GM10266 (cell line): ENCODE data around the gene NDEL1.

Experiments used
- DNase-seq: peaks from one replicate; pipeline ENCODE4 v3.0.0; 2012; ENCODE audit errors: extremely low spot score
- CTCF ChIP-seq: IDR thresholded peaks from 2 replicates; pipeline ENCODE4 v1.5.1; 2012; ENCODE audit warnings: mild to moderate bottlenecking, low read depth; ENCODE audit not compliant: control insufficient read depth, insufficient read depth; ENCODE audit errors: missing control alignments

Gene NDEL1

GRCh38 chr17:8455665-8456209 lies 20.1 kb downstream of the NDEL1 start:
- TF ChIP-seq CTCF: no peak
- DNase-seq: no peak

GRCh38 chr17:8458128-8458527 lies 22.4 kb downstream of the NDEL1 start:
- no peak for TF ChIP-seq CTCF
- no peak for DNase-seq

GRCh38 chr17:8459107-8459506 lies 23.4 kb downstream of the NDEL1 start:
- TF ChIP-seq CTCF: no peak
- DNase-seq: no peak

- TF ChIP-seq CTCF: no peak
- DNase-seq: no peak
These were observed 24.1 kb downstream of the NDEL1 start for GRCh38 chr17:8459831-8460230.

DNA sequence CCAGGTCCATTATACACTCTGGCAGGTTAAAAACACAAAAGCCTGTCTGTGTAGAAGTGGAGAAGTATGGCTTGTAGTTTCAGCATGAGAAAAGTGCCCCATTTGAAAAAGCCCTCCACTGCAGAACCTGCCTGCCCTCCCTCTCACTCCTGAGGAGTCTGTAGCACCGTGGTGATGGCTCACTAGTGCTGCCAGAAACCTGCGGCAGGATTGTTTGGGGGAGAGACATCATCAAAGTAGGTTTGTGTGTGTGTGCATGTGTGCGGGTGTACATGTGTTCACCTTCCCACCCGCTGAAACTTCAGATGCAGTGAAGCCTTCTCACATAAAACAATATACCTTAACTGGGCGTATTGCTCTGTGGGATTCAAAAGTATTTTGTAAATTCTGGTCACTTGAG lies 26.9 kb downstream of the NDEL1 start:
- DNase-seq: no peak

DNA sequence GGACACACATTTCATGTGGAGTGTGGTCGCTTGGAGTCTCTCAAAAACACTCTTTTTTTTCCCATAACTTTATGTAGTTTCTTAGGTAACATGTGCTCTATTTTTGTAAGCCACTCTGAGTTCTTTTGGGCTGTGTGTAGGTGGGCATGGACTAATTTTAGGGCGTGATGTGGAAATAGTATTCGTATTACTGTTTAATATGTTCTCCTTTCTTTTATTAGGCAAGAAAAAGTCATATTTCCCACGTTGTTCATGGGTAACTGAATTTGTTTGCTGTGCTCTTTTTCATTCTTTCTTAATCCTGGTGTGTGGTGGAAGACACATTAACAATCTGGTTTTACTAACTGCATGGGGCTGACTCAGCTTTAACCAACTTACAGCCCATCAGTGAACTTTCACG lies 27.4 kb downstream of the NDEL1 start:
- TF ChIP-seq CTCF: no peak

More for the DNA sequence above, 26.9 kb downstream of the NDEL1 start:
- no peak for TF ChIP-seq CTCF

GRCh38 chr17:8464941-8465340 lies 29.3 kb downstream of the NDEL1 start:
- no peak for DNase-seq

More for the DNA sequence above, 27.4 kb downstream of the NDEL1 start:
- no peak for DNase-seq

More at GRCh38 chr17:8464941-8465340, 29.3 kb downstream of the NDEL1 start:
- no peak for TF ChIP-seq CTCF
